Suprapubic skin (tissue), 3 donors: ENCODE data around the gene TGFBI.

ENCODE experiments used
- EP300 ChIP-seq: sonication (generic); formaldehyde crosslinking; IDR thresholded peaks from one replicate; pipeline ENCODE4 v1.6.1; 2017; ENCODE audit warnings: antibody characterized with exemption
- POLR2A ChIP-seq, 2 donors: fragments of 450-650 bp; IDR thresholded peaks; one replicate each; pipeline ENCODE4 v1.6.1; 2017; ENCODE audit warnings: antibody characterized with exemption in 2 of 2, mild to moderate bottlenecking in 2 of 2, moderate library complexity in 2 of 2
- TF ChIP-seq, protein P1 (sequence below), 2 donors: fragments of 200-600 bp in 1 of 2; fragments of 450-650 bp in 1 of 2; sonication (generic) in 1 of 2; IDR thresholded peaks; one replicate each; pipeline ENCODE4 v1.5.1; 2016 to 2019; ENCODE audit warnings: antibody characterized with exemption in 2 of 2, mild to moderate bottlenecking in 1 of 2, moderate library complexity in 1 of 2

DNA sequence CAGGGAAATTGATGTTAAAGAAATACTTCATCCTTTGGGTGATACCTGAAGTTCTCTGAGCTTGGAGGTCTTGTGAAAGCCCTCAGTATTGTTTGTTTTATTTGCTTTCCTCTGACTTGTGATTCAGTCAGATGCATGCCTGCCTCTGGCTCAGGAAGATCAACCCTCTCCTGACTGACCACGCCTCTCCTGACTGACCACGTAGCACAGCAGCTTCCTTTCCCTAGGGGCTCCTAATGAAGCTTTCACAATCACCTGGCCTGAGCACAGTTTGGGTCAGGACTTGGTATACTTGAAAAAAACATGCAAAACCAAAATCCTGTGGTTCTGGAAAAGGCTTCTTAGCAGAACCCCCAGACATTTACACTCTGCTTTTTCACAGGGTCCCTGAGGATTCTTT is 3.8 kb downstream of the TGFBI start:
- TF ChIP-seq, protein P1, sequence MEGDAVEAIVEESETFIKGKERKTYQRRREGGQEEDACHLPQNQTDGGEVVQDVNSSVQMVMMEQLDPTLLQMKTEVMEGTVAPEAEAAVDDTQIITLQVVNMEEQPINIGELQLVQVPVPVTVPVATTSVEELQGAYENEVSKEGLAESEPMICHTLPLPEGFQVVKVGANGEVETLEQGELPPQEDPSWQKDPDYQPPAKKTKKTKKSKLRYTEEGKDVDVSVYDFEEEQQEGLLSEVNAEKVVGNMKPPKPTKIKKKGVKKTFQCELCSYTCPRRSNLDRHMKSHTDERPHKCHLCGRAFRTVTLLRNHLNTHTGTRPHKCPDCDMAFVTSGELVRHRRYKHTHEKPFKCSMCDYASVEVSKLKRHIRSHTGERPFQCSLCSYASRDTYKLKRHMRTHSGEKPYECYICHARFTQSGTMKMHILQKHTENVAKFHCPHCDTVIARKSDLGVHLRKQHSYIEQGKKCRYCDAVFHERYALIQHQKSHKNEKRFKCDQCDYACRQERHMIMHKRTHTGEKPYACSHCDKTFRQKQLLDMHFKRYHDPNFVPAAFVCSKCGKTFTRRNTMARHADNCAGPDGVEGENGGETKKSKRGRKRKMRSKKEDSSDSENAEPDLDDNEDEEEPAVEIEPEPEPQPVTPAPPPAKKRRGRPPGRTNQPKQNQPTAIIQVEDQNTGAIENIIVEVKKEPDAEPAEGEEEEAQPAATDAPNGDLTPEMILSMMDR (IDR thresholded peaks at IDR 0.05): no peak
- TF ChIP-seq POLR2A (IDR thresholded peaks at IDR 0.05) (no peak), EP300 (no peak)
